ENCODE results near the gene FSCN2. TPM values are rescaled to one million over a fixed set of nuclear protein-coding genes. Genes with fewer than 3 reads are reported as not detected.

FSCN2 gene
- total RNA-seq, 1 experiment from 2014 or later, result 0.31 TPM

- TF ChIP-seq, protein P1, sequence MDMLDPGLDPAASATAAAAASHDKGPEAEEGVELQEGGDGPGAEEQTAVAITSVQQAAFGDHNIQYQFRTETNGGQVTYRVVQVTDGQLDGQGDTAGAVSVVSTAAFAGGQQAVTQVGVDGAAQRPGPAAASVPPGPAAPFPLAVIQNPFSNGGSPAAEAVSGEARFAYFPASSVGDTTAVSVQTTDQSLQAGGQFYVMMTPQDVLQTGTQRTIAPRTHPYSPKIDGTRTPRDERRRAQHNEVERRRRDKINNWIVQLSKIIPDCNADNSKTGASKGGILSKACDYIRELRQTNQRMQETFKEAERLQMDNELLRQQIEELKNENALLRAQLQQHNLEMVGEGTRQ (CRISPR knock-in tag; IDR thresholded peaks at IDR 0.05), result no peak
- TF ChIP-seq HMGA2 (CRISPR knock-in tag; IDR thresholded peaks at IDR 0.05) (no peak), ZNF671 (CRISPR knock-in tag; IDR thresholded peaks at IDR 0.05) (no peak), NFYB (CRISPR knock-in tag; conservative IDR thresholded peaks at IDR 0.05; ENCODE audit: low read depth) (no peak), CDX4 (CRISPR knock-in tag; IDR thresholded peaks at IDR 0.05; ENCODE audit: borderline replicate concordance) (no peak)
- TF ChIP-seq, protein P2, sequence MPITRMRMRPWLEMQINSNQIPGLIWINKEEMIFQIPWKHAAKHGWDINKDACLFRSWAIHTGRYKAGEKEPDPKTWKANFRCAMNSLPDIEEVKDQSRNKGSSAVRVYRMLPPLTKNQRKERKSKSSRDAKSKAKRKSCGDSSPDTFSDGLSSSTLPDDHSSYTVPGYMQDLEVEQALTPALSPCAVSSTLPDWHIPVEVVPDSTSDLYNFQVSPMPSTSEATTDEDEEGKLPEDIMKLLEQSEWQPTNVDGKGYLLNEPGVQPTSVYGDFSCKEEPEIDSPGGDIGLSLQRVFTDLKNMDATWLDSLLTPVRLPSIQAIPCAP (CRISPR knock-in tag; IDR thresholded peaks at IDR 0.05), result no peak
- TF ChIP-seq, protein P3, sequence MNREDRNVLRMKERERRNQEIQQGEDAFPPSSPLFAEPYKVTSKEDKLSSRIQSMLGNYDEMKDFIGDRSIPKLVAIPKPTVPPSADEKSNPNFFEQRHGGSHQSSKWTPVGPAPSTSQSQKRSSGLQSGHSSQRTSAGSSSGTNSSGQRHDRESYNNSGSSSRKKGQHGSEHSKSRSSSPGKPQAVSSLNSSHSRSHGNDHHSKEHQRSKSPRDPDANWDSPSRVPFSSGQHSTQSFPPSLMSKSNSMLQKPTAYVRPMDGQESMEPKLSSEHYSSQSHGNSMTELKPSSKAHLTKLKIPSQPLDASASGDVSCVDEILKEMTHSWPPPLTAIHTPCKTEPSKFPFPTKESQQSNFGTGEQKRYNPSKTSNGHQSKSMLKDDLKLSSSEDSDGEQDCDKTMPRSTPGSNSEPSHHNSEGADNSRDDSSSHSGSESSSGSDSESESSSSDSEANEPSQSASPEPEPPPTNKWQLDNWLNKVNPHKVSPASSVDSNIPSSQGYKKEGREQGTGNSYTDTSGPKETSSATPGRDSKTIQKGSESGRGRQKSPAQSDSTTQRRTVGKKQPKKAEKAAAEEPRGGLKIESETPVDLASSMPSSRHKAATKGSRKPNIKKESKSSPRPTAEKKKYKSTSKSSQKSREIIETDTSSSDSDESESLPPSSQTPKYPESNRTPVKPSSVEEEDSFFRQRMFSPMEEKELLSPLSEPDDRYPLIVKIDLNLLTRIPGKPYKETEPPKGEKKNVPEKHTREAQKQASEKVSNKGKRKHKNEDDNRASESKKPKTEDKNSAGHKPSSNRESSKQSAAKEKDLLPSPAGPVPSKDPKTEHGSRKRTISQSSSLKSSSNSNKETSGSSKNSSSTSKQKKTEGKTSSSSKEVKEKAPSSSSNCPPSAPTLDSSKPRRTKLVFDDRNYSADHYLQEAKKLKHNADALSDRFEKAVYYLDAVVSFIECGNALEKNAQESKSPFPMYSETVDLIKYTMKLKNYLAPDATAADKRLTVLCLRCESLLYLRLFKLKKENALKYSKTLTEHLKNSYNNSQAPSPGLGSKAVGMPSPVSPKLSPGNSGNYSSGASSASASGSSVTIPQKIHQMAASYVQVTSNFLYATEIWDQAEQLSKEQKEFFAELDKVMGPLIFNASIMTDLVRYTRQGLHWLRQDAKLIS (CRISPR knock-in tag; IDR thresholded peaks at IDR 0.05; ENCODE audit: borderline replicate concordance), result no peak
Measured at GRCh38 chr17:81561494-81561885, 33.3 kb downstream of the FSCN2 start (continued).

DNA sequence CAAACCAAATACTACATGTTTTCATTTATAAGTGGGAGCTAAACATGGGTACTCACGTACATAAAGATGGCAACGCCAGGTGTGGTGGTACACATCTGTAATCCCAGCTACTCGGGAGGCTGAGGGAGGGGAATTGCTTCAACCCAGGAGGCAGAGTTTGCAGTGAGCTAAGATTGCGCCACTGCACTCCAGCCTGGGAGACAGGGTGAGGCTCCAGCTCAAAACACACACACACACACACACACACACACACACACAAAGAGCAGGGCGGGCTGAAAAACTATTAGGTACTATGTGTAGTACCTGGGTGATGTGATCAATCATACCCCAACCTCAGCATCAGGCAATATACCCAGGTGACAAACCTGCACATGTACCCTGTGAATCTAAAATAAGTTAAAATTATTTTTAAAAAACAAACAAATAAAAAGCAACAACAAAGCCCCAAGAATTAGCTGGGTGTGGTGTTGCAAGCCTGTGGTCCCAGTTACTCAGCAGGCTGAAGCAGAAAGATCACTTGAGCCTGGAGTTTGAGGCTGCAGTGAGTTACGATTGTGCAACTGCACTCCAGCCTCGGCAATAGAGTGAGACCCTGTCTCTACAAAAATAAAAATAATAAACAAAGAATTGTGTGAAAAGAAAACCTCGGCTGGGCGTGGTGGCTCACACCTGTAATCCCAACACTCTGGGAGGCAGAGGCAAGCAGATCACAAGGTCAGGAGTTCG lies 35.8 kb downstream of the FSCN2 start:
- ChIA-PET CTCF (interaction anchor here (0.9 kb wide), 1 partner anchor 123 kb away, joined by 4 read pairs; no protein-coding TSS in a partner anchor), POLR2A (interaction anchor here (0.6 to 0.7 kb wide), 3 partner anchors 57 to 1688 kb away, joined by 4 to 5 read pairs (median 4); no protein-coding TSS in a partner anchor)
- H3K27ac Mint-ChIP-seq, result no peak overlapping the region
- no peak for DNase-seq (ENCODE audit: low spot score)
- ATAC-seq, result no peak
- no peaks in the 10 kb centered on the region for H3K27me3 Mint-ChIP-seq (ENCODE audit: low read depth)
- H3K9me3 Mint-ChIP-seq, result no peaks in the 10 kb centered on the region
- H3K4me1 Mint-ChIP-seq, result no peaks in the 10 kb centered on the region
- H3K4me3 Mint-ChIP-seq, result no peak overlapping the region
- peaks cover 52% of the 10 kb centered on the region for H3K36me3 Mint-ChIP-seq
- TF ChIP-seq HMGA2 (CRISPR knock-in tag; IDR thresholded peaks at IDR 0.05) (no peak), MLX (CRISPR knock-in tag; IDR thresholded peaks at IDR 0.05) (no peak), ZMAT4 (CRISPR knock-in tag; IDR thresholded peaks at IDR 0.05) (no peak), MXD4 (CRISPR knock-in tag; IDR thresholded peaks at IDR 0.05; ENCODE audit: borderline replicate concordance) (no peak), CTCF (IDR thresholded peaks at IDR 0.05) (no peak), ZNF232 (CRISPR knock-in tag; IDR thresholded peaks at IDR 0.05) (no peak), E2F5 (CRISPR knock-in tag; IDR thresholded peaks at IDR 0.05) (no peak), CREM (CRISPR knock-in tag; IDR thresholded peaks at IDR 0.05) (no peak), ZNF263 (CRISPR knock-in tag; IDR thresholded peaks at IDR 0.05; ENCODE audit: low read depth) (no peak), ZBTB21 (CRISPR knock-in tag; IDR thresholded peaks at IDR 0.05; ENCODE audit: borderline replicate concordance) (no peak), JAZF1 (CRISPR knock-in tag; IDR thresholded peaks at IDR 0.05) (no peak)
- TF ChIP-seq, protein P4, sequence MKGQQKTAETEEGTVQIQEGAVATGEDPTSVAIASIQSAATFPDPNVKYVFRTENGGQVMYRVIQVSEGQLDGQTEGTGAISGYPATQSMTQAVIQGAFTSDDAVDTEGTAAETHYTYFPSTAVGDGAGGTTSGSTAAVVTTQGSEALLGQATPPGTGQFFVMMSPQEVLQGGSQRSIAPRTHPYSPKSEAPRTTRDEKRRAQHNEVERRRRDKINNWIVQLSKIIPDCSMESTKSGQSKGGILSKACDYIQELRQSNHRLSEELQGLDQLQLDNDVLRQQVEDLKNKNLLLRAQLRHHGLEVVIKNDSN (CRISPR knock-in tag; IDR thresholded peaks at IDR 0.05), result no peak
- TF ChIP-seq, protein P5, sequence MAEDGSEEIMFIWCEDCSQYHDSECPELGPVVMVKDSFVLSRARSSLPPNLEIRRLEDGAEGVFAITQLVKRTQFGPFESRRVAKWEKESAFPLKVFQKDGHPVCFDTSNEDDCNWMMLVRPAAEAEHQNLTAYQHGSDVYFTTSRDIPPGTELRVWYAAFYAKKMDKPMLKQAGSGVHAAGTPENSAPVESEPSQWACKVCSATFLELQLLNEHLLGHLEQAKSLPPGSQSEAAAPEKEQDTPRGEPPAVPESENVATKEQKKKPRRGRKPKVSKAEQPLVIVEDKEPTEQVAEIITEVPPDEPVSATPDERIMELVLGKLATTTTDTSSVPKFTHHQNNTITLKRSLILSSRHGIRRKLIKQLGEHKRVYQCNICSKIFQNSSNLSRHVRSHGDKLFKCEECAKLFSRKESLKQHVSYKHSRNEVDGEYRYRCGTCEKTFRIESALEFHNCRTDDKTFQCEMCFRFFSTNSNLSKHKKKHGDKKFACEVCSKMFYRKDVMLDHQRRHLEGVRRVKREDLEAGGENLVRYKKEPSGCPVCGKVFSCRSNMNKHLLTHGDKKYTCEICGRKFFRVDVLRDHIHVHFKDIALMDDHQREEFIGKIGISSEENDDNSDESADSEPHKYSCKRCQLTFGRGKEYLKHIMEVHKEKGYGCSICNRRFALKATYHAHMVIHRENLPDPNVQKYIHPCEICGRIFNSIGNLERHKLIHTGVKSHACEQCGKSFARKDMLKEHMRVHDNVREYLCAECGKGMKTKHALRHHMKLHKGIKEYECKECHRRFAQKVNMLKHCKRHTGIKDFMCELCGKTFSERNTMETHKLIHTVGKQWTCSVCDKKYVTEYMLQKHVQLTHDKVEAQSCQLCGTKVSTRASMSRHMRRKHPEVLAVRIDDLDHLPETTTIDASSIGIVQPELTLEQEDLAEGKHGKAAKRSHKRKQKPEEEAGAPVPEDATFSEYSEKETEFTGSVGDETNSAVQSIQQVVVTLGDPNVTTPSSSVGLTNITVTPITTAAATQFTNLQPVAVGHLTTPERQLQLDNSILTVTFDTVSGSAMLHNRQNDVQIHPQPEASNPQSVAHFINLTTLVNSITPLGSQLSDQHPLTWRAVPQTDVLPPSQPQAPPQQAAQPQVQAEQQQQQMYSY (CRISPR knock-in tag; IDR thresholded peaks at IDR 0.05), result no peak
